ENCODE measurements around the gene NATD1. TPM values are rescaled to one million over a fixed set of nuclear protein-coding genes. Genes with fewer than 3 reads are reported as not detected.

Gene NATD1
- total and polyA plus RNA-seq, 2 experiments from 2014 or later = 2.1 to 8.1 TPM

DNA sequence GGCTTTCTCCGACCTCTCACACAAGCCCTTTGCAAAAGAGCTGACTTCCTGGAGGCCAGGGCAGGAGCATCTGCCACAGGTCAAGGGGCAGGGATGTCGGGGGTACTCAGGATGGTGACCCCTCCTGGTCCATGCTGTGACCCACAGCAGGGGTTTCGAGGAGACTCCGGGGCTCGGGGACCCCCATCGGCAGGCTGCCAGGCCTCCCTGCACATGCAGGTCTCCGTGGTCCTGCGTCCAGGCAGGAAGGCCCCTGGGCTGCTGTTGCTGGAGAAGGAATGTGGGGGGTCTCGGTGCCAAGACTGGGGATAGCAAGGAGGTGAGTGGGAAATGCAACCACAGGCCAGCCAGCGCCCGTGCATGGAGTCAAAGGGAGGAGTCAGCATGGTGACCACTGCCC is 11.6 kb downstream of the NATD1 start:
- H3K9me3 Mint-ChIP-seq = no peaks in the 10 kb centered on the region; the same call in 2 of the 3 replicates
- H3K27me3 ChIP-seq (ENCODE audit: insufficient read depth) = no peaks in the 10 kb centered on the region
- no peak overlapping the region for H3K4me2 ChIP-seq
- no peak overlapping the region for H3K4me3 Mint-ChIP-seq
- peaks cover 6% of the 10 kb centered on the region for H3K27me3 Mint-ChIP-seq (ENCODE audit: insufficient read depth, low read depth, poor library complexity)
- TF ChIP-seq CTCF (conservative IDR thresholded peaks at IDR 0.05; ENCODE audit: low read depth in 2 of 2) = peak in 1 of 2 experiments; percentile 21; a peak in 1 of 4 replicates
- TF ChIP-seq CREB1 (CRISPR knock-in tag; IDR thresholded peaks at IDR 0.05; ENCODE audit: low read depth) = no peak
- H3K4me3 ChIP-seq = no peak overlapping the region
- no peaks in the 10 kb centered on the region for H3K36me3 ChIP-seq (ENCODE audit: insufficient read depth)
- H3K79me2 ChIP-seq (replicated peaks; ENCODE audit: insufficient read depth) = no peaks in the 10 kb centered on the region
- H2AFZ ChIP-seq = no peak overlapping the region
- H3K9me2 ChIP-seq (ENCODE audit: insufficient read depth) = no peaks in the 10 kb centered on the region
- H3K4me1 ChIP-seq (ENCODE audit: insufficient read depth) = peaks cover 10% of the 10 kb centered on the region
- peaks cover 3% of the 10 kb centered on the region; the same call in 1 of the 2 replicates for H3F3A ChIP-seq (replicated peaks; ENCODE audit: low read depth)
- no peak overlapping the region for H3K27ac ChIP-seq (ENCODE audit: low read depth)
- H3K4me1 Mint-ChIP-seq = peaks cover 20% of the 10 kb centered on the region
- H3K27ac Mint-ChIP-seq = no peak overlapping the region
- no peak for ATAC-seq
- H4K20me1 ChIP-seq (replicated peaks; ENCODE audit: insufficient read depth) = no peaks in the 10 kb centered on the region; the same call in 1 of the 2 replicates
- no peak for DNase-seq (ENCODE audit: low spot score)
- no peaks in the 10 kb centered on the region; the same call in 2 of the 3 replicates for H3K36me3 Mint-ChIP-seq (ENCODE audit: low read depth)

- Mint-ChIP-seq H3K4me3 (peak overlapping the region; percentile 10; the same call in 1 of the 3 replicates), H3K27ac (no peak overlapping the region), H3K27me3 (ENCODE audit: insufficient read depth, low read depth, poor library complexity) (peaks cover 6% of the 10 kb centered on the region), H3K4me1 (peaks cover 17% of the 10 kb centered on the region), H3K36me3 (ENCODE audit: low read depth) (no peaks in the 10 kb centered on the region; the same call in 2 of the 3 replicates), H3K9me3 (no peaks in the 10 kb centered on the region; the same call in 2 of the 3 replicates)
- Histone ChIP-seq H3F3A (replicated peaks; ENCODE audit: low read depth) (peaks cover 3% of the 10 kb centered on the region; the same call in 1 of the 2 replicates), H3K4me1 (ENCODE audit: insufficient read depth) (peaks cover 10% of the 10 kb centered on the region), H3K27ac (ENCODE audit: low read depth) (peak overlapping the region; percentile 62; the same call in 1 of the 2 replicates), H3K4me2 (peak overlapping the region; percentile 57), H3K79me2 (replicated peaks; ENCODE audit: insufficient read depth) (no peaks in the 10 kb centered on the region), H2AFZ (peak overlapping the region; percentile 76; the same call in 1 of the 2 replicates), H3K9me2 (ENCODE audit: insufficient read depth) (no peaks in the 10 kb centered on the region), H4K20me1 (replicated peaks; ENCODE audit: insufficient read depth) (no peaks in the 10 kb centered on the region; the same call in 1 of the 2 replicates), H3K4me3 (no peak overlapping the region), H3K36me3 (ENCODE audit: insufficient read depth) (no peaks in the 10 kb centered on the region), H3K27me3 (ENCODE audit: insufficient read depth) (no peaks in the 10 kb centered on the region)
- TF ChIP-seq NANOG (IDR thresholded peaks at IDR 0.05; ENCODE audit: borderline replicate concordance) (no peak), ZNF331 (CRISPR knock-in tag; IDR thresholded peaks at IDR 0.05; ENCODE audit: low read depth) (no peak), EZH2 (IDR thresholded peaks at IDR 0.05; ENCODE audit: low read depth, unreplicated experiment) (no peak)
- TF ChIP-seq, protein P1, sequence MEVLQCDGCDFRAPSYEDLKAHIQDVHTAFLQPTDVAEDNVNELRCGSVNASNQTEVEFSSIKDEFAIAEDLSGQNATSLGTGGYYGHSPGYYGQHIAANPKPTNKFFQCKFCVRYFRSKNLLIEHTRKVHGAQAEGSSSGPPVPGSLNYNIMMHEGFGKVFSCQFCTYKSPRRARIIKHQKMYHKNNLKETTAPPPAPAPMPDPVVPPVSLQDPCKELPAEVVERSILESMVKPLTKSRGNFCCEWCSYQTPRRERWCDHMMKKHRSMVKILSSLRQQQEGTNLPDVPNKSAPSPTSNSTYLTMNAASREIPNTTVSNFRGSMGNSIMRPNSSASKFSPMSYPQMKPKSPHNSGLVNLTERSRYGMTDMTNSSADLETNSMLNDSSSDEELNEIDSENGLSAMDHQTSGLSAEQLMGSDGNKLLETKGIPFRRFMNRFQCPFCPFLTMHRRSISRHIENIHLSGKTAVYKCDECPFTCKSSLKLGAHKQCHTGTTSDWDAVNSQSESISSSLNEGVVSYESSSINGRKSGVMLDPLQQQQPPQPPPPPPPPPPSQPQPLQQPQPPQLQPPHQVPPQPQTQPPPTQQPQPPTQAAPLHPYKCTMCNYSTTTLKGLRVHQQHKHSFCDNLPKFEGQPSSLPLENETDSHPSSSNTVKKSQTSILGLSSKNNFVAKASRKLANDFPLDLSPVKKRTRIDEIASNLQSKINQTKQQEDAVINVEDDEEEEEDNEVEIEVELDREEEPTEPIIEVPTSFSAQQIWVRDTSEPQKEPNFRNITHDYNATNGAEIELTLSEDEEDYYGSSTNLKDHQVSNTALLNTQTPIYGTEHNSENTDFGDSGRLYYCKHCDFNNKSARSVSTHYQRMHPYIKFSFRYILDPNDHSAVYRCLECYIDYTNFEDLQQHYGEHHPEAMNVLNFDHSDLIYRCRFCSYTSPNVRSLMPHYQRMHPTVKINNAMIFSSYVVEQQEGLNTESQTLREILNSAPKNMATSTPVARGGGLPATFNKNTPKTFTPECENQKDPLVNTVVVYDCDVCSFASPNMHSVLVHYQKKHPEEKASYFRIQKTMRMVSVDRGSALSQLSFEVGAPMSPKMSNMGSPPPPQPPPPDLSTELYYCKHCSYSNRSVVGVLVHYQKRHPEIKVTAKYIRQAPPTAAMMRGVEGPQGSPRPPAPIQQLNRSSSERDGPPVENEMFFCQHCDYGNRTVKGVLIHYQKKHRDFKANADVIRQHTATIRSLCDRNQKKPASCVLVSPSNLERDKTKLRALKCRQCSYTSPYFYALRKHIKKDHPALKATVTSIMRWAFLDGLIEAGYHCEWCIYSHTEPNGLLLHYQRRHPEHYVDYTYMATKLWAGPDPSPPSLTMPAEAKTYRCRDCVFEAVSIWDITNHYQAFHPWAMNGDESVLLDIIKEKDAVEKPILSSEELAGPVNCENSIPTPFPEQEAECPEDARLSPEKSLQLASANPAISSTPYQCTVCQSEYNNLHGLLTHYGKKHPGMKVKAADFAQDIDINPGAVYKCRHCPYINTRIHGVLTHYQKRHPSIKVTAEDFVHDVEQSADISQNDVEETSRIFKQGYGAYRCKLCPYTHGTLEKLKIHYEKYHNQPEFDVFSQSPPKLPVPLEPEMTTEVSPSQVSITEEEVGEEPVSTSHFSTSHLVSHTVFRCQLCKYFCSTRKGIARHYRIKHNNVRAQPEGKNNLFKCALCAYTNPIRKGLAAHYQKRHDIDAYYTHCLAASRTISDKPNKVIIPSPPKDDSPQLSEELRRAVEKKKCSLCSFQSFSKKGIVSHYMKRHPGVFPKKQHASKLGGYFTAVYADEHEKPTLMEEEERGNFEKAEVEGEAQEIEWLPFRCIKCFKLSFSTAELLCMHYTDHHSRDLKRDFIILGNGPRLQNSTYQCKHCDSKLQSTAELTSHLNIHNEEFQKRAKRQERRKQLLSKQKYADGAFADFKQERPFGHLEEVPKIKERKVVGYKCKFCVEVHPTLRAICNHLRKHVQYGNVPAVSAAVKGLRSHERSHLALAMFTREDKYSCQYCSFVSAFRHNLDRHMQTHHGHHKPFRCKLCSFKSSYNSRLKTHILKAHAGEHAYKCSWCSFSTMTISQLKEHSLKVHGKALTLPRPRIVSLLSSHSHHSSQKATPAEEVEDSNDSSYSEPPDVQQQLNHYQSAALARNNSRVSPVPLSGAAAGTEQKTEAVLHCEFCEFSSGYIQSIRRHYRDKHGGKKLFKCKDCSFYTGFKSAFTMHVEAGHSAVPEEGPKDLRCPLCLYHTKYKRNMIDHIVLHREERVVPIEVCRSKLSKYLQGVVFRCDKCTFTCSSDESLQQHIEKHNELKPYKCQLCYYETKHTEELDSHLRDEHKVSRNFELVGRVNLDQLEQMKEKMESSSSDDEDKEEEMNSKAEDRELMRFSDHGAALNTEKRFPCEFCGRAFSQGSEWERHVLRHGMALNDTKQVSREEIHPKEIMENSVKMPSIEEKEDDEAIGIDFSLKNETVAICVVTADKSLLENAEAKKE (CRISPR knock-in tag; IDR thresholded peaks at IDR 0.05) = no peak
- ATAC-seq (peak; percentile 54), DNase-seq (ENCODE audit: low spot score) (peak; percentile 41)
These were observed 12.7 kb downstream of the NATD1 start for GRCh38 chr17:21240369-21241055.

Data from GM23338 (cell line).